Superior temporal gyrus (tissue), 1 donor: ENCODE measurements around the gene EIF4E3.

ENCODE experiments used
- DNase-seq: peaks from one replicate; pipeline ENCODE4 v3.0.0-alpha.2; 2016; ENCODE audit errors: extremely low spot score

Gene EIF4E3

GRCh38 chr3:71689291-71689690 lies 35.9 kb downstream of the EIF4E3 start:
- DNase-seq, result no peak

DNA sequence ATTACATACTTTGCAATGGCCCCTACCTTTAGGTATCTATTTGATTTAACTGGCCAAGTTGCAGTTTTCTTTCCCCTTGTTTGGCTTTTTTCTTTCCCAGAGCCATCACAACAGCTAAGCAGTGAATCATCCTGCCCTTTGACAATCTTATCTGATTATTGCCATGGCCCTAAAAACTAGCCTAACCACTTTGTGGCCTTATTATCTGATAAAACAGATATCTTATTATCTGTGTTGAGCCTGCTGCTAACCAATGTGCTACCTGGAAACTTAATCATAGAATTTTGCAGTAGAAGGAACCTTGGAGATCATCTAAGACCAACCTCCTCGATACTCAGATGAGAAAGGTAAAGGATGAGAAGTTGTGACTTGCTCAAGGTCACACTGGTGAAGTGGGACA lies 37.1 kb downstream of the EIF4E3 start:
- DNase-seq, result no peak

GRCh38 chr3:71685686-71686085 lies 39.5 kb downstream of the EIF4E3 start:
- DNase-seq, result no peak

GRCh38 chr3:71684757-71685386 lies 40.3 kb downstream of the EIF4E3 start:
- DNase-seq, result peak; percentile 66

GRCh38 chr3:71684046-71684756 lies 41.0 kb downstream of the EIF4E3 start:
- peak; percentile 42 for DNase-seq

DNA sequence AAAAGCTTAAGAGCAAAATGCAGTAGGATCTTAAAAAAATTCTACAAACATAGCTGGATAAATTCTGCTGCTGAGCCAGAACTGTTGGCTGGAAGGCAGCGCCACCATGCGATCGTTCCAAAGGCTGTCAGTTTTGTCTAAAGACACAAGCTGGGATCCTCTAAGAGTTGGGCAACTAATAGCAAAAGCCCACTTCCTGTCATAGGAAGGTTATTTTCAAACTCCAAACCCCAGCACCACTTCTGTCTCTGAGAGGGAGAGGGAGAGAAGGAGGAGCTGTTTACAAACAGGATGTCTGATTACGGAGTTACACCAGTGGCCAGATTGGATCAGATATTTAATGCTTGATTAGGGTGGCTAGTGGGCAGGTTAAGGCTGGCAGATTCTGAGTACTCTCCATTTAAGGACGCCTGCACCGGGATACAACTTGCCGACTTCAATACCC lies 44.0 kb downstream of the EIF4E3 start:
- DNase-seq, result peak; percentile 83

- no peak for DNase-seq
Measured at GRCh38 chr3:71680603-71681002, 44.6 kb downstream of the EIF4E3 start.

- no peak for DNase-seq
Measured at GRCh38 chr3:71676931-71677330, 48.3 kb downstream of the EIF4E3 start.

DNA sequence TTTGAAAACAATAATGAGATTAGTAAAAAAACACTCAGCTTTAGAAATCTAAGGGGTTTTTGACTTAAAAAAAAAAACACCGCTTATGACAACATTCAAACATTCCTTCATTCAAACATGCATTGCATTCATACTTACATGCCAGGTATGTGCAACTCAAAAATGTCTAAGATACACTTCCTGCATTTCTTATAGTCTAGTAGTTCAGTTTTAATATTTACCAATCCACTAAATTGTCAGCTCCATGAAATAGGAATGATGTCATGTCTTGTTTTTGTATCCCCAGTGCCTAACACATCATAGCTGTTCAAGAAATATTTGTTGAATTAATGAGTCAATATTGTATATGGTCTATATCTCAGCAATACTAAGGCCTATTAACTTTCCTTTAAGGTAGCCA lies 51.7 kb downstream of the EIF4E3 start:
- DNase-seq, result no peak

DNA sequence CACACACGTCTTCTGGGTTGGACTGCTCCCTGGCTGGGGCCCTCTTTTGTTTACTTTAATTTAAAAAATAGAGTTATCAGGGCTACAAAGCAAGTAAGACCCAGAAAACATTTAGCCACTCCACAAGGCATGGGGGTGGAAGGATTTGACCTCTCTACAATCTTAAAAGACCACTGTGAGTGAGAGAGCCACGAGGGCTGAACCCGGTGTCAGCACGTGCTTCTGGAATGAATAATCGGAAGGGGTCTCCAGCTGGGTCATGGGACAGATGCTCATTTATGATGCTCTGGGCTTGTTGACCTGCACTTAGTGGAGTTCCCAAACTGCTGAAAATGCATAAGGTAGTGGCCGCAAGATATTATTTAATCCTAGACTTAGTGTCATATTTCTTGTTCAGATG lies 52.4 kb downstream of the EIF4E3 start:
- no peak for DNase-seq

- DNase-seq, result no peak
Measured at GRCh38 chr3:71672340-71672739, 52.9 kb downstream of the EIF4E3 start.

GRCh38 chr3:71671216-71671845 lies 53.9 kb downstream of the EIF4E3 start:
- DNase-seq, result no peak

- no peak for DNase-seq
Measured at GRCh38 chr3:71662568-71662967, 62.6 kb downstream of the EIF4E3 start.

DNA sequence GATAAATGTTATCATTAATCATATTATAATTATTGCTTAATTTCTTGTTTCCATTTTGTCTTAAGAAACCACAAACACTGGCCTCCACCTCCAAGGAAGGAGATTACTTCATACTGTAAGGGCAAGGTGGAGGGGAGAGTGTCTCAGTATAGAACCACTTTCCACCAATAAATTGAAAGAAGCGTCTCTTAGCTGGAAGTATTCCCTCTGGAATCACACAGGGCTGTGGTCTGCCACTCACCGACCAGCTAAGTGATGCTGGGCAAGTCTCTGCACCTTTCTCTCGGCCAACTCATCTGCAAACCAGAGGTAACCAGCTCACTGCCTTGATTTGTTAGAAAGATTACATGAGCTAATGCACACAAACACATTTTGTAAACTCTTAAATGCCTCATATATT lies 63.1 kb downstream of the EIF4E3 start:
- no peak for DNase-seq

- DNase-seq, result peak; percentile 40
Measured at GRCh38 chr3:71659864-71660591, 65.2 kb downstream of the EIF4E3 start.

GRCh38 chr3:71657831-71658530 lies 67.2 kb downstream of the EIF4E3 start:
- peak; percentile 19 for DNase-seq

- peak; percentile 27 for DNase-seq
Measured at GRCh38 chr3:71655061-71655460, 70.1 kb downstream of the EIF4E3 start.

DNA sequence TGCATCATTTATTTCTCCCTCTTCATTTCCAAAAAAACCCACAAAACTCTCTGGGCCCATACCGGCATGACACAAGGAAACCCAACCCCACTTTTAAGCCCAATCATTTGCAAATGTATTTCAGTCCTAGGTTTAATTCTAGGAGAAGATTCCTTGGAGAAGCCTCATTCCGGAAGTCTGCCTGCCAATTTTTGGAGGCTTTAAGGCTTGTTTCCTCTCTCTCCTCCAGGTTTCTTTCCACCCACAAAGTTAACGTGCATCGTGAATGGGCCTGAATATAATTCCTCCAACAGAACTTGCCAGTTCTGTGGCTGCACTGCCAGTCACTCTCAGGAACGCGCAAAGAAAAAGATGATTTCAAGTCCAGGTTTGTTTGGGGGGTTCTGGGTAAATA lies 71.8 kb downstream of the EIF4E3 start:
- DNase-seq, result no peak

GRCh38 chr3:71652781-71653413 lies 72.3 kb downstream of the EIF4E3 start:
- peak; percentile 88 for DNase-seq

- no peak for DNase-seq
Measured at GRCh38 chr3:71651625-71652024, 73.6 kb downstream of the EIF4E3 start.

DNA sequence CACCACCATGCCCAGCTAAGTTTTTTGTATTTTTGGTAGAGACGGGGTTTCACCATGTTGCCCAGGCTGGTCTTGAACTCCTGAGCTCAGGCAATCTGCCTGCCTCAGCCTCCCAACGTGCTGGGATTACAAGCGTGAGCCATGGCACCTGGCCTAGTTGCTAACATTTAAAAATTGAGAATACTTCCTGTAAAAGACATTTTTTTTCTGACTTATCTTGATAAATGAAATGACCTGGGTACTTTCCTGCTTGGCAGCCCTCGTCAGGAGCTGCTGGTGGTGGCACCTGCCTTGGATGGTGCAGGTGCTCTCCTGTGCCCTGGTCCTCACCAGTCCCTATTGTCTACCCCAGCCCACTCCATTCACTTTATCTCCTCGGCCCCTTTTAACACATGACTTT lies 74.8 kb downstream of the EIF4E3 start:
- no peak for DNase-seq
